CD4-positive, alpha-beta T cell treated with Interleukin-17A for 4 hours (primary cell): Measurements from ENCODE around the gene GPC5.
"Not testable (repeated sequence)": the region's sequence is repeated elsewhere in the genome, so short reads cannot be mapped to it uniquely, and the experiment has no call there.

Experiments
- DNase-seq: peaks from one replicate; pipeline ENCODE4 v3.0.0-alpha.2; 2020; ENCODE audit warnings: mixed read lengths

The GPC5 gene

GRCh38 chr13:91896547-91896946, 498.1 kb downstream of the GPC5 start:
- DNase-seq = no peak

DNA sequence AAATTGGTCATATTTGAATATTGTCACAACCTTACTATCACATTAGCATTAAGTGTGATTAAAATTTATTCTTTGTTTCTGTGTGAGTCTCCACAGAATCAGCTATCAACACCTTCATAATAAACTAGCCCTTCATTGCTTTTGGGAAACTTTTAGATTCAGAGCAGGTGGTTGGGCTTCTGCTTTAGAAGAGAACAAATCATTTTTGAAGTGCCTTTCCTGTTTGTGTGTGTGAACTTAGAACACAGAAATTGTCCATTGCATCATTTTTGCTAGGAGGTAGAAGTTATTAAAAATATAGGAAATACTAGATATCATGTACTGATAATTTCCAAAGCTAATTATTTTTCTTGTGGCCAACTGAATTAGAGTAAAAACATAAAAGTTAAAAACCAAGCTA, 500.6 kb downstream of the GPC5 start:
- not testable (repeated sequence) for DNase-seq

- no peak for DNase-seq
These were observed 503.9 kb downstream of the GPC5 start for GRCh38 chr13:91902291-91902690.

GRCh38 chr13:91904005-91904404, 505.6 kb downstream of the GPC5 start:
- no peak for DNase-seq

- DNase-seq = no peak
These were observed 506.2 kb downstream of the GPC5 start for GRCh38 chr13:91904597-91904996.

DNA sequence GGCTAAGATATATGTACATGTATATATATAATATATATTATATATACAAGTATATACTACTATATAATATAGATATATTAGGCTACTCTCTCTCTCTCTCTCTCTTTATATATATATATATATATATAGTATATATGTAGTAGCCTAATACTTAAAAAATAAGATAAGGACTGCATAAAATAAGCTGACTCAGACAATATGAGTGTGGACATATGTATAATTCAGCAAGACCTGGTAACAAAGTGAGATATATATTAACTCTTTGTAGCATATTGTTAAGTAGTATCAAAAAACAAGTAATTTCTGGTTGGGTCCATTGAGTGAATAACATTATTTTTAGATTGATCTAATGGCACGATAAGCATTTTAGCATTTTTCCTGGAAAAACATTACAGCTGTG, 509.0 kb downstream of the GPC5 start:
- DNase-seq = no peak

- DNase-seq = no peak
These were observed 511.2 kb downstream of the GPC5 start for GRCh38 chr13:91909617-91910016.

DNA sequence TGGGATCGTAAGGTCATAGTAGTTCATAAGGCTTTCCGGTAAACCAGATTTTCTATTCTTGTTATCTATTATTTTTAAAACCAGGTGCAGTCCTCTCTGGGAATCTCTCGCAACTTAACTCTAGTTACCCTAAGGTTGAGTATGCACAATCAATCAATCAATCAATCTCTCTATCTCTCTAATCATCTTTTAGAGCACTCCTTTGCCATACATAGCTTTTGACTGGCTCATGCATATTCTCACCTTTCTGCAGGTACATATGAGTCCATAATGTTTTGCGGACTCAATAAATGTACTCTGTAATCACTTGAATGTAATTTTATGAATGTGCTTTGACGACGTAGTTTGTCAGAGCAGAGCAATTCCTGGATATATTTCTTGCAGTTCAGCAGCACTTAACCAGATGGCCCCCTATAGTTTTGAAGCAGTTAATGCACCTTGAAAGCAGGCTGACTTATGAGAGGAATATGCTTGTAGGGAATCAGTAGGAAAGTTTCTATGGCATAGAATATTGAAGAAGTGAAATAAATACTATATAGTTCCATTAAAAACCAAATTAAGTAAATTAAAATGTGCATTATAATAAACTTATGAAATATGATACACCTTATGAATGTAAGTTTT, 524.7 kb downstream of the GPC5 start:
- no peak for DNase-seq

- no peak for DNase-seq
These were observed 532.3 kb downstream of the GPC5 start for GRCh38 chr13:91930687-91931086.

DNA sequence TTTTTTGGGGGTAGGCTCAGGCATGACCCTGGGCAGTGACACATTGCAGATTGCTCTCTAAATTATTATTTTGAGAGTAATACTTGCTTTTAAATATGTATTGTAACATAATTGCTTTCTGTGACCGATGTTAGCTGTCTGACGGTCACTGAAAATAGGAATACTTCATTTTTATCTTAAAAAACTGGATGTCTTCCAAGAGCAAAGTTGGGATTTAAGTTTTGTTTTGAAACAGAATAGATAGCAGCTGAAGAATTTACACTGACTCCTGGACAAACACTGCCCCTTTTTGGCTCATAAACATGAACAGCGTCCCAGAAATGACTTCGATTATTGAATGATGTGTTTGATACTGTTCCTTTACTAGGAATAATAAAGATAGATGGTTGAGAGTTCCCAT, 535.9 kb downstream of the GPC5 start:
- DNase-seq = no peak

- no peak for DNase-seq
These were observed 548.2 kb downstream of the GPC5 start for GRCh38 chr13:91946498-91947070.

DNA sequence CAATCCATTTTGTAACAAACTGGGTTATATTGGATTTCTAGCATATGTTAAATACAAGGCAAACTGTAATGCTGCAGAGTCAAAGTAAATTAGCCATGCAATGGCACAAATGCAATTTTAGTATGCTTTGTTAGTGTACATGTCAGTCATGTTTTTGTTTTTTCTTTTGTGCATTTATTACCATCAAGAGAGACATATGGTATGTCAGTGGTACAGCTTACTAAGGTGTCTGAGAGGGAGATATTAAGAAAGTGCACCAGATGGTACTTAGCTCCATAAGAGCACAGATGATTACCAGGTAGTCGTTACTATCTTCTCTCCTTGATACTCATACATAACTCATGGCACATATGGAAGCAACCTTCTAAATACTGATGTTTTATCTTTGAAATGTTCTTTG, 550.3 kb downstream of the GPC5 start:
- DNase-seq = no peak

DNA sequence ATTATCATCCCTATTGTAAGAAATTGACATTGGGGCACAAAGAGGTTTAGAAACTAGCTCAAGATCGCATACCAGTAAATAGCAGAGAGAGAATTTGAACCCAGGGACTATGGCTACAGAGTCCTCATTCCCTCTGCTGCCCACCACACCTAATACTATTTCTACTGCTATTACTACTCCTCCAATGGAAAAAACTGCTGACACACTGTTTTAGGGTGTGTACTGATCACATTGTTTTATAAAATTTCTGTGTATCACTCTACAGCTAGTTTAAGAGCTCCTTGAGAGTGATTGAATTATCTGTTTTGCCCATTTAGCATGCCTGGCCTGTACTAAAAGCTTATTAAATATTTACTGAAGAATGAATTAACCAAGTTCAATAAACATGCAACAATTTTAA, 552.4 kb downstream of the GPC5 start:
- DNase-seq = no peak

DNA sequence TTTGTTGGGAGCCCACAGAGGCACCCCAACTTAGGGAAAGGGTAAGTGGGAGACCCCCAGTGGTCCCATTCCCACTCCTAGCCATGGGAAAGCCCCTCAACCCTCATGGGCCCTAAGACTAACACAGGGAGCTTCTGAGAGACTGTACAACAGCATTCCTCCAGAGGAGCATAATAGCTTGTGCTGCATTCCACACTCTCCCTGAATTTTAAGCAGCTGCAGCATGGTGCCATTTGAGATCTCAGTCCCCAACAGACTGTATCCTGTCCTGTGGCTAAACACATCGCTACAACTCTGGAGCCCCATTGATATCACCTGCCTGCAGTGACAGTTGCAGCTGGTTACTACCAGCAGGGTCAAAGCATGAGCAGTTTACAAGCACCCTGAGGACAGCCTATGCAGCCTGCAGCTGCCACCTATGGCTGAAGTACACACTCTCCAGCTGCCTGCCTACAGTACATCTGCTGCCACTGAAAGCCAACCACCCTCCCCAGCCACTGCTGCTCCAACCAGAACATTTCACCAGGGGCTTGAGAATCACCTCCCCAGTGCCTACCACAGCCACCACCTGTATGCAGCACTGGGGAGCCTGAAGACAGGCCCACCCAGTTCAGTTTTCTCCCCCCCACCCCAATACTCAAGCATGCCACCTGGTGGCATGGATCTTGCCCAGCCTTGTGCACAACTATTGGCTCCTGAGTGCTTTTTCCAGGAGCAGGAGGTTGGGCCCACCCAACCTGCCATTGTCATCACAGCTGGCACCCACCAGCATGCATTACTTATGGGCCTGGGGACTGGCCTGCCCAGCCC, 557.3 kb downstream of the GPC5 start:
- DNase-seq = no peak

- no peak for DNase-seq
These were observed 562.5 kb downstream of the GPC5 start for GRCh38 chr13:91960947-91961346.

DNA sequence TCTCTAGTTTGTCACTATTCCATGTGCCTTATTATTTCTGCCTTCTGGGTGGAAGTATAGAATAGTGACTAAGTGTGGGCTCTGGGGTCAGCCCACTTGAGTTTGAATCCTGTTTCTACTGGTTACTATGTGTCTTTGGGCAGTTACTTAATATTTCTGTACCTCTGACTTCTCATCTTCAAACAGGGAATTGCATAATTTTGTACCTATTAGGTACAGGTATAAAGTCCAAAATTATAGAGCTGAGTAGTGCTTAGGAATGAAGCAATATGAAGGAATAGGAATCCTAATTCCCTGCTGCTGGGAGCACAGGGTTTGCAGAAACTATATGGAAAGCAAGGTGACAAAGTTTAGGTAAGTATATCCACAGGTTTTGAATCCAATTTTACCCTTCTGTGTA, 564.5 kb downstream of the GPC5 start:
- no peak for DNase-seq

DNA sequence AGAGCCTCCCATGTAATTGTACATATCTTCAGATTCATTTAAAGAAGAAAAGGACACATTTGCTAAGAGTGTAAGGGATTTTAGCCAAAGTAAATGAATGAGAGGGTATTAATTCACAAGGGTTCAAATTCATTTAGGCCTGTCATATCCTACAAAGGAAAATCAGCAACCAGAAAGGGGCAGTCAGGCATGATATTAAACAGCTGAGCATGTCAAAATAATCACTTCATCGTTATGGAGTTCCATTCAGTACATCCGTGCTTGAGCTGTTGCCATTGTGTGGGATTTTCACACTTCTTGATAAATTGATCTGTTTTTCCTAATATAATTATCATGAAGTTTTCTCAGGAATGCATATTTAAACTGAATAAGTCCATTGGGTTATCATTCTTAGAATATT, 567.1 kb downstream of the GPC5 start:
- DNase-seq = no peak

GRCh38 chr13:91978571-91978970, 580.1 kb downstream of the GPC5 start:
- no peak for DNase-seq

- DNase-seq = no peak
These were observed 588.5 kb downstream of the GPC5 start for GRCh38 chr13:91986761-91987483.

GRCh38 chr13:91988331-91988730, 589.9 kb downstream of the GPC5 start:
- no peak for DNase-seq

- no peak for DNase-seq
These were observed 614.4 kb downstream of the GPC5 start for GRCh38 chr13:92012787-92013186.

GRCh38 chr13:92017737-92018136, 619.3 kb downstream of the GPC5 start:
- DNase-seq = no peak

DNA sequence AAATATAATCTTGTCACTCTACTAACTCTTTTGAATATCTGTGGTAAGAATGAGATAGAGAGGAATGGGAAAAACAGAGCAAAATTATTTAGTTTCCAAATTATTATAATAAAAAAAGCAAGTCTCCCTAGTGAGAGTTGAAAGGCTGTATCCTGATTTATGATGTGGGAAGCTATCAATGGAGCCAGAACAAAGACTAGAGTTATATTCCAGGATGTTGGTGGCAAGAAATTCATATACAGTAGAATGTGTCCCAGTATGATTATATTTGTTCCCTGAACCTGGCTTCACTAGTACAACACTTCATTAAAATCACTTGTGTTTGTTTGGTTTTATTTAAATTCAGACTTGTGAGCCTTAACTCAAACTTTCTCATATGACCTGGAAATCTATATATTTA, 630.3 kb downstream of the GPC5 start:
- no peak for DNase-seq

DNA sequence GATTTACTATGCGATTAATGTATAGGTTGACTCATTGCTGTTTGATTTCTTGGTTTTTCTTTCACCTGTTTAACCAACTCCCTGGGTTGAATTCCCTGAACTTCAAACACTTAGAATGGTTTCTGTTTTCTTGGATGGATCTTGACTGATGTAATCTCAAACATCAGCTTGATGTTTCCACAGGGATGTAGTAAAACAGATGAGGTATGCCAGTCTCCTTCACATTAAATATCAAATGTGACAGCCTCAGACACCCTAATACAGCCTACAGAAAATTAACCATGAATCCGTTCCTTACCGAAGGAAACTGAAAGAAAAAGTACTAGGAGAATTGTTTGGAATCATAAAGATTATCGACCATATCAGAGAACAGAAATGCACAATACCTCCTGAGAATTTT, 631.2 kb downstream of the GPC5 start:
- DNase-seq = no peak
